HG03432 (cell line): ENCODE measurements around the gene TNFAIP2.
A peak's percentile ranks its signal among the peaks of the same experiment; 100 is the strongest.

Experiments
- ATAC-seq: cut with Tn5 transposase; IDR thresholded peaks from one replicate; pipeline ENCODE4 v1.9.1; 2021; ENCODE audit warnings: mild to moderate bottlenecking, moderate library complexity; ENCODE audit not compliant: unreplicated experiment

TNFAIP2 gene

DNA sequence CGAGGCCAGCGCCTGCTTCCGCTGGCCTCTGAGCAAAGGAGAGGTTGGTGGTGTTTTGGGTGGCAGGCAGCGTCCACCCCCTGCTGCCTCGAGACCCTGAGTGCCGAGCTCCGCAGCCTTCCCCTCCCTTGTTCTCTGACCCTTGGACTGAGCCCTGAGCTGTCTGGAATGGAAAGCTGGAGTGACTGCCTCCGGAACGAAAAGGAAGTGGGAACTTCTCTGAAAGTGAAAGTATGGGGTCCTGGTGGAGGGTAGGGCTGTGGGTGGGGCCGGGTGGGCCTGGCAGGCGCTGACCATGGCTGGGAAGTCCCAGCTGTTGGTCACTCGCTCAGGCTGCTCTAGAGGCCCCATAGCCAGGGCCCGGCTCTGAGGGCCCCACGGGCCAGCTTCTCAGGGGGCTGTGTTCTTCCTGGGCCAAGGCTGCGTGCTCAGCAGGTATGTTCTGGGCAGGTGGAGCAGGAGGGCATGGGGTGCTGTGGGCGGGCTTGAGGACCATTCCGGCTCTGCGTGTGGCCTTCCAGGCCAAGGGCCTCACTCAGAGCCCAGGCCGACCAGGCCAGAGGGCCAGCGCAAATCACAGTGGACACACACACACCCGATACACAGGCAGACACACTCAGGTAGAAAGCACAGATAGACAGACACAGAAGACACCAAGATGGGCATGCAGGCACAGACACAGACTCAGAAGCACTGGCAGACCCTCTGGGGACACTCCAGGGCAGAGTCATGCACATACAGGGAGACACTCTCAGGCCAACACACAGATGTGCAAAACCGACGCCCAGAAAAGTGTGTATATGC is 28.7 kb upstream of the TNFAIP2 start, which contains the start of gene EXOC3L4:
EXOC3L4 (plus strand) TSS at position 320 of the 804 bp plus-strand sequence. CDS start 5,495 bp downstream, outside the sequence.
- no peak for ATAC-seq

DNA sequence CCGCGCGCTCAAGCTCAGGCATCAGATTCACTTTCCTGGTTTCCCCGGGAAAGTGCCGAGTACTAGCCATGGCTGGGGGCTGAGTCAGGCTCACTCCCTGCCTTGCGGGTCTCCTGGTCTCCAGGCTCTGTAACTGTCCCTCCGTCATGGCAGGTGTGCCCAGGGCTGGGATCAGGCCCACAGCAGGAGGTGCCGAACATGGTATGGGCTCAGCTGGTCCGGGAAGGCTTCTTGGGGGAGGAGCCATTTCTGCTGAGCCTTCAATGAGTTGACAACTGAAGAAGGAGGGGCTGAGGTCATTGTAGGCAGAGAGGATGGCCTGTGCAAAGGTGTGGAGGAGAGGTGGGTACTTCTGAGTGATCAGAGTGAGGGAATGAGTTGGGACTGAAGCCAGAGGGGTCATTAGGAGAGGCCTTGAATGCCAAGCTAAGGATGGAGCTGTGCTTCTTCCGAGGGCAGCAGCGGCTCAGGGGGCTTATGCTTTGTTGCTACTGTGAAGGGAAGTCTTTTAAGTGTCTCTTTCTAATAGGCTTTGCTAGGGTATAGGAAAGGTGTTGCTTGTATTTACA is 28.0 kb upstream of the TNFAIP2 start:
- no peak for ATAC-seq

DNA sequence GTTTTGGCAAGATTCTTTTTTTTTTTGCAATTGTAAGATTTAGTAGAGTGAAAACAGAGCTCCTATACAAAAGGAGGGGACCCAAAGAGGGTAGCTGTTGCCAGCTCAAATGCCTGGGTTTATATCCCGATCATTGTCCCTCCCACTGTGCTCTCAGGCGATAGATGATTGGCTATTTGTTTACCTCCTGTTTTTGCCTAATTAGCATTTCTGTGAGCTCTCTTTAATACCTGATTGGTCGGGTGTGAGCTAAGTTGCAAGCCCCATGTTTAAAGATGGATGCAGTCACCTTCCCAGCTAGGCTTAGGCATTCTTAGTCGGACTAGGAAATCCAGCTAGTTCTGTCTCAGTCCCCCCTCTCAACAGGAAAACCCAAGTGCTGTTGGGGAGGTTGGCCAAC is 26.9 kb upstream of the TNFAIP2 start:
- no peak for ATAC-seq

DNA sequence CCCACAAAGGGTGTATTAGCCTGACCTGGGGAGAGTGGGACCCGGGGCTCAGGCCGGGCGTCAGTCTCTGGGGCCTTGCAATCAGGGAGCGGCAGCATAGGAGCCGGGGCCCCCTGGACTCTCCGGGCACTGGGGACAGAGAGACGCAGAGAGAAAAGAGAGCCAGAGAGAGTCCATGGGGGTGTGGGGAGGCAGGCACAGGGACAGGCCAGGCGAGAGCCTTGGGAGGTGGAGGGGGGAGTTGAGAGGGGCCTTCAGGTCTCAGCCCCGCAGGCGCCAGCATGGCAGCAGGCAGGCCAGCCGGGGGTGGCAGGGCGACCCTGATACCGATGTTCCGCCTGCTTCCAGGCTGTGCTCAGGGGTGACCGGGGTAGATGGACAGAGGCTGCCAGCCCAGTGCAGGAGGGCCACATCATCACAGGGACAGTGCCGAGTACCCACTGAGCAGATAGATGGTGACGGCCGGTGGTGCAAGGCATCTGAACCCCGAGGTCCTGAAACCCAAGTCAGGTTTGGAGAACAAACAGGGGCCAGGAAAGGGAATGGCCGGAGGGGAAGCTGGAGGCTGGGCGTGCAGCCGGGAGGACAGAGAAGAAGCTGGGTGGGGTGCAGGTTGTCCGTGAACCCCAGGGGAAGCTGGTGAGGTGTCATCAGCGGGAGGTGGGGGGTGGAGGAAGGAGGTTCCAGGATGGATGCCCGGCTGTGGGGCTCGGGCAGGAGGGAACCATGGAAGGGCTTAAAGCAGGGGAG is 25.8 kb upstream of the TNFAIP2 start:
- ATAC-seq = no peak

DNA sequence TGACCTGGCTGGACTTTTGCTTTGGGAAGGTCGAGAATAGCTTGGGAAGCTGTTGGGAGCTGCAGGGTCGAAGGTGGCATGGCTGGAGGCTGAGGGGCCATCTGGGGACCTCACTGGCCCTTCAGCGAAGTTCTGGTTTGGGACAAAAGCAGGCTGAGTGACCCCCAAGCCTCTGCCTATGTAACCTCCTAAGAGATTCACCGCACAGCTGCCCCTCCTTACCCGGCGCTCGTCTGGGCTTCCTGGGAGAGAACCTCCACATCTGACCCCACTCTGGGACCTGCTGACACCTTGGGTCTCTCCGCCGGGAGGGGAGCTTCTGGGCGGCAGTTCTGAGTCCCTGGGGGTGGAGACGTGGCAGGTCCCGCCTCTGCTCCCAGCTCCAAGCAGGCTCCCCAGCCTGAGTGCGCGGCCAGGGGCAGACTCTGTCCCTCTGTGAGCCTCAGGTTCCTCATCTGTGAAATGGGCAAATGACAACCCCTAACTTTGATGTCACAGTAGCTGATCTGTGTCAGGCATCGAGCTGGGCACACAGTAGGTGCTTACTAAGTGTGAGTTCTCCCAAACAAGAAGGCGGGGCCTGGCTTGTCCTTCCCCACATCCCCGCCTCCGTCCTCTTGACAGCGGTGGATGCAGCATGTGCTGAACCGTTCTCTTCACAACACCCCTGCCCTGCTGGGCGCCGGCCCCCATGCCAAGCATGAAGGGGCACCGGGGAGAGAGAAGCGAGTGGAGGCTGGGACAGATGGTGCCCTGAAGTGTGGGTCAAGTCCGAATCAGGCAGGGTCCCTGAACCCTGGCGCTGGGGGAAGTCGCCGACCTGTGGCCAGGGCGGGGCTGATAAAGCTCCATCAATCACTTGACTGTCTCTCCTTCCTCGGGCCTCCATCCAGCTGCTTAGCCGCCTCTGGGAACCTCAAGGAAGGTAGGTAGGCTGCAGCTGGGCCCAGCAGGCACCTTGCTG is 25.0 kb upstream of the TNFAIP2 start:
- ATAC-seq = no peak

DNA sequence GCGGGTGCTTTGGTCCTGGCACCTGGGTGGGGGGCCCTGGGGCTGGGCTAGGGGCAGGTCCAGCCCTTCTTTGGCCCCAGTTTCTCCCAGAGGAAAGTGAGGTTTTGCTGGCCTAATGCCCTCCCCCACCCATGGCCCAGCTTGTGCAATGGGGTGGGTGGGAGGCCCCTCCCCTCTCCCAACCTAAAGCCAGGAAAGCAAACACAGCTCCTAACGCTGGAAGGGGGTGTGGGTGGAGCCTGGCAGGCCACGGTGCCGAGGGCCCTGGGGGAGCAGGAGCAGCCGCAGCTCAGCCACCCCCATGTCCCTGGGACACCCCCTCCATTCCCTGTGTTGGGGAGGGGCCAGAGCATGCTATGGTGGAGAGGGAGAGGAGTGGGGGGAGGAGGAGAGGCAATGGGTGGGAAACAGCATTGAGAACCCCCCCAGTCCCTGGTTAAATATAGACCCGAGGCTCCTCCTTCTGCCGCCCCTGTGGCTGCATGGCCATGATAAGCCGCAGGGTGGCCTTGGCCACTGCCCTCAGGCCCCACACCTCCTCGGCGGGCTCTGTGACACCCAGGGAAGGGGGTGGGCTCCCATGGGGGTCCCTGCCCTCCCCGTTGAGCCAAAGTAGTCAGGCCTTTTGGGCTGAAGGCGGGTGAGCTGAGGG is 24.1 kb upstream of the TNFAIP2 start:
- no peak for ATAC-seq

DNA sequence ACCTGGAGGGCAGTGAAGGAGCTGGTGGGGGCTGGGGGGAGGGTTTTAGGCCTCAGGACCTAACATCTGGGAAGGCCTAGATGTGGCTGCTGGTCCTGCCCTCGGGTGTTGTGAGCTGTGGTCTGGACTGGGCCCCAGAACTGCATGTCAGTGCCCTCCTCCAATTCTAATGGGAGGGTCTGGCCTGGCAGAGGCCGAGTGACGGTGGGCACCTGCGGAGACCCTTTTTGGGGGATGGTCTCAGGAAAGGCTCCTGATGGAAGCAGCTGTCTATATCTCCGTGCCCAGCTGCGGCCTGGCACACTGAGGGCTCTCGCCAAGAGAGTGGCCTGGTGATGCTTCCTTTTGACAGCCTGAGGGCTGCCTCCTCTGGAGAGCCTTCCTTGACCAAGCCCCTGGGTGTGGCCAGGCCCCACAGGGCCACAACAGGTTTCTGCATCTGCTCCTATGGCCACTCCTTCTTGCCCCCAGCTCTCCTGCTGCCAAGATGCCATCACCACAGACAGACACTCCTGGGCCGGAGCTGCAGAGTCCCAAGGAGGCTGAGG is 23.5 kb upstream of the TNFAIP2 start:
- no peak for ATAC-seq

DNA sequence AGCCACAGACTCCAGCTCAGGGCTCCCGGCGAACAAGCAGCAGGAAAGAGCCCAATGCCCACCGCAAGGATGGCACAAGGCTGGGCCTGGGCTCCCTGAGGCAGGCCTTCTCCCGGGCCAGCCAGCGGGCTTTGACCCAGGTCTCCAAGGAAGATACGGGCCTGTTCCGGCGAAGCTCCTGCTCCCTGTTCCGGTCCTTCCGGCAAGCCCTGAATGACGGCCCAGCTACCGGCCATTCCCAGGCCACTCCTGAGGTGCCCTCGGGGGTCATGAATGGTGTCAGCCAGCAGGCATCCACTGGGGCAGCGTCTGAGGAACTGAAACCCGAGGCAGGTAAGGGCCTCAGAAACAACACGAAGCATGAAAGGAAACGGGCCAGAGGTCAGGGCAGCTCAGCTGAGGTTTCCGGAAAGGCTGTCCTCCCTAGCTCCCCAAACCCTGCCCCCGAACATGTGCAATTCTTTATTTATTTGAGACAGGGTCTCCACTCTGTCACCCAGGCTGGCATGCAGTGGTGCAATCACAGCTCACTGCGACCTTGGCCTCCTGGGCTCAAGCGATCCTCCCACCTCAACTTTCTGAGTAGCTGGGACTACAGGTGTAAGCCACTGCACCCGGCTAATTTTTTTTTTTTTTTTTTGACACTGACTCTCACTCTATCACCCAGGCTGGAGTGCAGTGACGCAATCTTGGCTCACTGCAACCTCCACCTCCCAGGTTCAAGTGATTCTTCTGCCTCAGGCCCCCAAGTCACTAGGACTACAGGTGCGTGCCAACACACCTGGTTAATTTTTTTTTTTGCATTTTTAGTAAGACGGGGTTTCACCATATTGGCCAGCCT is 22.8 kb upstream of the TNFAIP2 start:
- peak; percentile 61 for ATAC-seq

DNA sequence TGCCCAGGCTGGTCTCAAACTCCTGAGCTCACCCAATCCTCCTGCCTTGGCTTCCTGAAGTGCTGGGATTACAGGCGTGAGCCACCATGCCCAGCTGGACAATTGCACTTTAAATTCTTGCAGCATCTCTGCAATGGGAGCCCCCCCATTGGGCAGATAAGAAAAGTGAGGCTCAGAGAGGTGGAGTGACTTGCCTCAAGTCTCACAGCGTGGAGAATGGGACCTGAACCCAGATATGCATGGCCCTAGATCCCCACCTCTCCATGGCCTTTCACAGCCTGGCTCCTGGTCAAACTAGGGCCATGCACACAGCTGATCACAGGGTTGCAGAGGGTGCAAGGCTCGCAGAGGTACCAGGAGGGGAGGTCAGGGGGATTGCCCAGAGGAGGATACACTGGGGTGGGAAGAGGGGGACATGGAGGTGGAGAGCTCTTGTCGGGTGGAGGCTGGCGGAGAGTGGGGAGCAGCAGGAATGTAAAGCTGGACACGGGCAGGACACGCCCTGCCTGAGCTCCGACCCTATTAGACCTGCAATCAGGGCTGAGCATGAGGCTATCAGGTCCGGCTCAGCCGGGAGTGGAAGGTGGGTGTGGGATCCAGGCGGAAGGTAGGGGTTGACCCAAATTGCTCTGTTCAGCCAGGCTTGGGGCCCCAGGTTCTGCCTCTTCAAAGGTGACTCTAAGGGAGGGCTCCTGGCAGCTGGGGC is 21.9 kb upstream of the TNFAIP2 start:
- ATAC-seq = no peak

DNA sequence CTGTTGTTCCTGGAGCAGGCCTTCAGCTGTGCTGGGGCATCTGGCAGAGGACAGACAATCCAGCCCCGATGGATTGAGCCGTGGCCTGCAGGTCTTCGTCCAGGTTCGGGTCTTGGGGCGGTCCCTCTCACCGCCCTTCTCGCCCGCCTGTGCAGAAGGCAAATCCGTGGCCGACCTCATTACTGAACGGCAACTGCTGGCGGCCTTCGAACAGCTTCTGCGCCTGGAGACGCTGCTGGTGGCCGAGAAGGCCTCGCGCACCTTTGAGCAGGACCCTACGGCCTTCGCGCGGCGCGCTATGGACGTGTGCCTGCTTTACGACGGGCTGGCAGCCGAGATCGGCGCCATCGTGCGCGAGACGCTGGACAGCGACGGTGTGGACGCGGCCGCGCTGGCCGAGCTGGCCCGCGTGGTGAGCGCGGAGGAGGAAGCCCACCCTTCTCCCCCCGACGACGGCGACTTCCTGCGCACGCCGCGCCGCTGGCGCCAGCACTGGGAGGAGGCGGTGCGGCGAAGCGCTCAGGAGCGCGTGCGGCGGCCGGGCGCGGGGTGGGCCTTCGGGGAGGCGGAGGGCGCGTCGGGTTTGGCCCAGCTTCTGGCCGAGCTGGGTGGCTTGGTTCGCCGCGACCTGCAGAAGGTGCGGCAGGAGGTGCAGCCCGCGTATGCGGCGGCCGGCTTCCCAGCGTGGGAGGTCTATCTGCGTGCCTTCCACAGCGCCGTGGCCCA is 21.1 kb upstream of the TNFAIP2 start:
- no peak for ATAC-seq

DNA sequence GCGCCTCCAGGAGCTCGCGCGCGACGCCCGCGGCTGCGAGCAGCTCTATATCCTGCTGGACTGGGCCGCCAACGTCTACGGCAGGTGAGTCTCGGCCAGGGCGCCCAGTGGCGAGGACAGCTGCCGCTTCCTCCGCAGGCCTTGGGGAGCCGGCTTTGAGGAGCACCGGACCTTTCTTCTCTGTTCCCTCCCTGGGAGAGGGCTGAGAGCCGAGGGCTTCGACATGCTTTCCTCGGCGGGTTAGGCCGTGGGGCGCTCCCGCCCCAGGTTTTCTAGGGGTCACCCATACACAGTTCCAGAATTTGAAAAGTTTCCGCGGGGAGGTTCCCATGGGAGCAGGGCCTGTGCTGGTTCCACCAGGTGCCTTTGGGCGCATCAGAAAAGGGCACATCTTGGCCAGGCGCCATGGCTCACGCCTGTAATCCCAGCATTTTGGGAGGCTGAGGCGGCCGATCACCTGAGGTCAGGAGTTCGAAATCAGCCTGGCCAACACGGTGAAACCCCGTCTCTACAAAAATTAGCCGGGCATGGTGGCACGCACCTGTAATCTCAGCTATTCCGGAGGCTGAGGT is 20.5 kb upstream of the TNFAIP2 start:
- no peak for ATAC-seq

DNA sequence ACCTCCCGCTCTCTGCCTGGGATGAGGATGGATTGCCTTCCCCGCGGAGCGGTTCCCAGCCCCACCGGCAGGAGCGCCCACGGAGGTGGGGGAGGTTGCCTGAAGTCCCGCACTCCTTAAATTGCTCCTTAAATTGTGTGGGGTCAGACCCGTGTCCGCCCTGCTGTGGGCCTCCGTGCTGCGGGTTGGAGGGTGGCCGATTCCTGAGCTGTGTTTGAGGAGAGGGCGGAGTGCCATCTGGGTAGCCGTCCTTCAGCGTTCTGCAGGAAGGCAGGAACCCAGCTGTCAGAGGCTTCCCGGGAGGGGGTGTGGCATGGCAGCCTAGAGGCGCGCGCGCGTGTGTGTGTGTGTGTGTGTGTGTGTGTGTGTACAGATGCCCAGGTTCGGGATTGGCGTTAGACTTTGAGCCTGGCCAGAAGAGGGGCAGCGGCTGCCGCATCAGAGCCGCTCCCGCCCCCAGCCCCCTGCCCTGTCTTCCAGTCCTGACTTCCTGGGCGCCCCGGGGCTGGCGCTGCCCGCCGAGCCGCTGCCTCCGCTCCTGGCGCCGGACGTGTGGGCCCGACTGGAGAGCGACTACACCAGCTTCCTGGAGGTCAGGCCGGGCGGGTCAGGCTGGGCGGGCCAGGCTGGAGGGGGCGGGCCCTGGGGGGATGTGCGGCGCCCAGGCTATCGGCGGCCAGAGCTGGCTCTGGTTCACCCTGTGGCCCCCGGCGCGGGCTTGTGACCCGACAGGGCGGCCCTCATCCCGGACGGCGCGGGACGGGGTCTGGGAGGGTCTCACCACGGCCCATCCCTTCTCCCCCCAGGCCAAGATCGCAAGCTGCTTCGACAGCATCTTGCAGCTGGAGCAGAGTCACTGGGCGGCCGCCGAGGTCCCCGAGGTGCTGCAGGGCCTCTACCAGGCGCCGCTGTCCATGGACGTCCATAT is 19.5 kb upstream of the TNFAIP2 start:
- ATAC-seq = no peak

DNA sequence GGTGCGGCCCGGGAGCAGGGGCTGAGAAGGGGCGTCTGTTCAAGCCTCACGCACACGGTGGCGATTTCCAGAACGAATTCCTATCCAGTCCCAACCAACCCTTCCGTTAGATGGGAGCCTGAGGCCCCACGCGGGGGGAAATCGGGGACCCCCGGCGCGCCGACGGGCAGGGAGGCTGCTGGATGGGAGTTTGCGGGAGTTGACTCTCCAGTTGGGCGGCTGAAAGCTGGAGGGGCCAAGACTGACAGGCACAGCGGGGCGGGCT is 18.9 kb upstream of the TNFAIP2 start:
- ATAC-seq = no peak

DNA sequence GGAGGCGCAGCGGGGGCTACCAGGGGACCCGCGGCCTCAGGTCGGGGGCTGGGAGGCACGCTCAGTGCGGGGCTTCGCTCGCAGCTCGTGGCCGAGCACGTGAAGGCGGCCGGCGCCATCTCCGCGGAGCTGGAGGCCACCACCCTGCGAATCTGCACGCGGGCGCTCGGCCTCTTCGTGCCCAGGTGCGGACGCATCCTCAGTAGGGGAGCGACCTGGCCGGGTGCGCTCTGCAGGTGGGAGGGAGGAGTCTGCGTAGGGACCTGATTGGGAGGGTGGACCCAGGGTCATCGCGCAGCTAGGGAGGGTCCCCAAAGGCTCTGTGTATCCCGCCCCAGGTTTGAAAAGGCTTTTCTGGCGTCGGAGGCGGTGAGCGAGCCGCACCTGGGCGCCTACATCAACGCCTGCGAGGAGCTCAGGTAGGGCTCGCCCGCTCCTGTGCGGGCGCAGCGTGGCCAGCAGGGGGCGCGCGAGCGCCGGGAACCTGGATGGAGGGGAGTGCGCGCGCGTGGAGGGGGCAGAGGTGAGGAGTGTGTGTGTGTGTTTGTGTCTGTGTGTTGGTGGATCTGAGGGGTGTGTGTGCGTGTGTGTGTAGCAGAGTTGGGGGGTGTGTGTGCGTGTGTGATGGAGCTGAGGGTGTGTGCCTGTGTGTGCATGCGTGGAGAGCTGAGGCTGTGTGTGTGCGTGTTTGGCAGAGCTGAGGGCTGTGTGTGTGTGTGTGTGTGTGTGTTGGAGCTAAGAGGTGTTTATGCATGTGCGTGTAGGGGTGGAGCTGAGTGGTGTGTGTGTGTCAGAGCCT is 18.4 kb upstream of the TNFAIP2 start:
- ATAC-seq = no peak

DNA sequence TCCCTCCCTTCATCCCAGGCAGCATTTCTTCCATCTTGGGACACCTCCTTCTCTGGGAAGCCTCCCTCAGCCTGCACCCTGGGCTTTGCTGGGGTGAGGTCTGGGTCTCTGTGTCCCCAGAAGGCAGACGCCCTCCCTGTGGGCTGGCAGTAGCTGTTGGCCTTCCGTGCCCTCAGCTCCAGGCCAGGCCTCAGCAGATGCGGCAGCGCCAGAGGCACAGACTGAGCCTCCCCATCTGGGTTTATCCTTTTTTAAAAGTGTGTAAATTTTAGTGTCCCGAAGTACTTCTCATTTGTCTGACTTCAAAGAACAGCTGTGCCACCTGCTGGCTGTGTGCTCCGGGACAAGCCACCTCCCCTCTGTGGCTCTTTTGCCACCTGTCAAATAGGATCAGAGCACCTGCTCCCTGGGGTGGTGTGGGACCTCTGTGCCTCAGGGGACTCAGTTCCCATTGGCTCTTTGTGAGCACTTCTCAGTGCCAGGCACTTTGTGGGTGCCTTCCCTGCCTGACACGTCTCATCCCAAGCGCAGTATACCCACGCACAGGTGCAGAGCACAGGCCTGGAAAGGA is 17.6 kb upstream of the TNFAIP2 start:
- no peak for ATAC-seq
